ENCODE data around the gene WDR81. TPM values are rescaled to one million over a fixed set of nuclear protein-coding genes. Genes with fewer than 3 reads are reported as not detected.

WDR81 gene
- total RNA-seq, 1 donor: 26.8 TPM

DNA sequence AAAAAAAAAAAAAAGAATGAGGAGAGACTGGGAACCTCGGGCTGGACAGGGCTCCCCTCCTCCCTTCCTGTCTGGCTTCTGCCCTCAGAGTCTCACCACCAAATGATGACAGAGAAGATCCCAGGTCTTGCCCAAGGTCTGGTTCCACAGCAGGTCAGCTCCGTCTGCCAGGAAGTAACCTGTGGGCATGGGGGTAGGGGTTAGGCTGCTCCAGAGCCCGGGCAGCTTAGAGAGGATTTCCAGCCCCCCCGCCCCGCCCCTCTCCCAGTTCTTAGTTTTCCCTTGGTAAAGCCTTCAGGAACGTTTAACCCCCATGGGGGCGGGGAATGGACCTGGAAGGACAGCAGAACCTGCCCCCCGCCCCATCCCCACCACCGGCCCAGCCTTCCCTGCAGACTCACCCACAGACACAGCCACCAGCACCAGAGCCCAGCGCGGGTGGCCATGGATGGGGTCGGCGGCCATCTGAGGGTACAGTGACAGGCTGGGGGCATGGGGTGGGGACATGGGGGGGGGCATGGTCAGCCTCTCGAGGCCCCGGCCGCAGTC, 15.0 kb upstream of the WDR81 start:
- TF ChIP-seq, protein P1, sequence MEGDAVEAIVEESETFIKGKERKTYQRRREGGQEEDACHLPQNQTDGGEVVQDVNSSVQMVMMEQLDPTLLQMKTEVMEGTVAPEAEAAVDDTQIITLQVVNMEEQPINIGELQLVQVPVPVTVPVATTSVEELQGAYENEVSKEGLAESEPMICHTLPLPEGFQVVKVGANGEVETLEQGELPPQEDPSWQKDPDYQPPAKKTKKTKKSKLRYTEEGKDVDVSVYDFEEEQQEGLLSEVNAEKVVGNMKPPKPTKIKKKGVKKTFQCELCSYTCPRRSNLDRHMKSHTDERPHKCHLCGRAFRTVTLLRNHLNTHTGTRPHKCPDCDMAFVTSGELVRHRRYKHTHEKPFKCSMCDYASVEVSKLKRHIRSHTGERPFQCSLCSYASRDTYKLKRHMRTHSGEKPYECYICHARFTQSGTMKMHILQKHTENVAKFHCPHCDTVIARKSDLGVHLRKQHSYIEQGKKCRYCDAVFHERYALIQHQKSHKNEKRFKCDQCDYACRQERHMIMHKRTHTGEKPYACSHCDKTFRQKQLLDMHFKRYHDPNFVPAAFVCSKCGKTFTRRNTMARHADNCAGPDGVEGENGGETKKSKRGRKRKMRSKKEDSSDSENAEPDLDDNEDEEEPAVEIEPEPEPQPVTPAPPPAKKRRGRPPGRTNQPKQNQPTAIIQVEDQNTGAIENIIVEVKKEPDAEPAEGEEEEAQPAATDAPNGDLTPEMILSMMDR (IDR thresholded peaks at IDR 0.05; ENCODE audit: insufficient read depth, low read depth, low read length): no peak
- peak overlapping the region; percentile 68 for H3K4me3 ChIP-seq (ENCODE audit: low read depth, low read length)
- peak; percentile 63 for DNase-seq (ENCODE audit: low read depth)

GRCh38 chr17:1709971-1710806, 14.3 kb upstream of the WDR81 start, which contains the start of gene TLCD2:
Gene TLCD2, minus strand, starts transcription at chr17:1710377. Its CDS starts 135 bp downstream, at chr17:1710242.
- DNase-seq (ENCODE audit: low read depth): peak; percentile 79
- TF ChIP-seq, protein P1 (IDR thresholded peaks at IDR 0.05; ENCODE audit: insufficient read depth, low read depth, low read length): no peak
- peak within 1 kb of the TSS; percentile 68 for H3K4me3 ChIP-seq (ENCODE audit: low read depth, low read length)

GRCh38 chr17:1710807-1711553, 13.5 kb upstream of the WDR81 start:
- no peak for DNase-seq (ENCODE audit: low read depth)
- TF ChIP-seq, protein P1 (IDR thresholded peaks at IDR 0.05; ENCODE audit: insufficient read depth, low read depth, low read length): no peak
- H3K4me3 ChIP-seq (ENCODE audit: low read depth, low read length): peak overlapping the region; percentile 68

GRCh38 chr17:1711804-1712203, 12.7 kb upstream of the WDR81 start:
- DNase-seq (ENCODE audit: low read depth): peak; percentile 39
- TF ChIP-seq, protein P1 (IDR thresholded peaks at IDR 0.05; ENCODE audit: insufficient read depth, low read depth, low read length): no peak
- H3K4me3 ChIP-seq (ENCODE audit: low read depth, low read length): no peak overlapping the region

DNA sequence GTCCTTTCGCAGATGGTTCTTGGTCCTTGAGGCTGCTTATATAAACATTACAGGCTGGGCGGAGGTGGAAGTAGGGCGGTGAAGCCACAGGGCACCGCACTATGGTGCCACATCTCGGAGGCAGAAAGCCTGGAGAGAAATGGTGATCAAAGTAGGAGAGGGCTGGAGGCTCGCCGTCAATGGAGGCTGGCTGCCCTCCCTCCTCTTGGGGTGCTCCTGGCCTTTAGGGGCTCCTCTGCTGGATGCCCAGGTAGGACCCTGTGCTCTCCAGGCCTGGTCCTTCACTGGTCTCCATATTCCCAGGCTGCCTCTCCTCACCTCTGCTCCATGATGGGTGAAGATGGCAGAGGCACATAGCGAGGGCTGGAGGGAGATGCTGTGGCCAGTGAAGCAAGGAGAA, 12.2 kb upstream of the WDR81 start:
- TF ChIP-seq, protein P1 (IDR thresholded peaks at IDR 0.05; ENCODE audit: insufficient read depth, low read depth, low read length): no peak
- H3K4me3 ChIP-seq (ENCODE audit: low read depth, low read length): peak overlapping the region; percentile 10
- DNase-seq (ENCODE audit: low read depth): no peak

DNA sequence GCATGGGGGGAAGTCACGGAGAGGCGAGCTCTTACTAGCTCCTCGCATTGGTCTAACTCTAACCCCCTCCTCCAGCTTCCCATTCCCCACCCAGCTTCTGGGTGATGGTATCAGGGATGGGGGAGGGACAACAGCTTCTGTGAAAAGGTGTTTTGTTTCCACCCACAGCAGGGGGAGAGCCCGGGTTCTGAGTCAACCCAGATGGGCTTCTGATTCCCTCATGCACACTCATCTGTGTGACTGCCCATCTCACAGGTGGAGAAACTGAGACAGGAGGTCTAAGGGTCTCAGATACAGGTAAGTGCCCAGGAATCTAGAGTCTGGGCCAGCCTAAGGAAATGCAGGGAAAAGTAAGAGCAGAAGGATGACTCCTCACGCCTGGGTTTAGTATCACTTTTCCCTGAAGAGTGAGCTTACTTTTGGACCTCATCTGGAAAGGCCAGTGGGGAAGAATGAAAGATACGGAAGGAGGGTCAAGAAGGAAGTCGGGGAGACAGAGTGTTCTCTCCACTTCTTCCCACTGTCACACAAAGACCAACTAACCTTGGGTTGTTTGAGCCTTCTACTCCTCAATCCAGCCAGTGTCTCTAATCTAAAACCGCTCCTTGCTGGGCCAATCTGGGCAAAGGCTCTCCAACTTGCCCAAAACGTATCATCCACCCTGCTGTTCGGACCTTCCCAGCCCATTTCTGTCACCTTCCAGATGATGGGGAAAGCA, 11.2 kb upstream of the WDR81 start:
- TF ChIP-seq, protein P1 (IDR thresholded peaks at IDR 0.05; ENCODE audit: insufficient read depth, low read depth, low read length): no peak
- DNase-seq (ENCODE audit: low read depth): no peak
- H3K4me3 ChIP-seq (ENCODE audit: low read depth, low read length): peak overlapping the region; percentile 83
